ENCODE measurements around the gene MASP2. TPM values are rescaled to one million over a fixed set of nuclear protein-coding genes. Genes with fewer than 3 reads are reported as not detected.

MASP2 gene
- total RNA-seq, 4 donors from 2014 or later = 0.19 TPM; not detected in 3

DNA sequence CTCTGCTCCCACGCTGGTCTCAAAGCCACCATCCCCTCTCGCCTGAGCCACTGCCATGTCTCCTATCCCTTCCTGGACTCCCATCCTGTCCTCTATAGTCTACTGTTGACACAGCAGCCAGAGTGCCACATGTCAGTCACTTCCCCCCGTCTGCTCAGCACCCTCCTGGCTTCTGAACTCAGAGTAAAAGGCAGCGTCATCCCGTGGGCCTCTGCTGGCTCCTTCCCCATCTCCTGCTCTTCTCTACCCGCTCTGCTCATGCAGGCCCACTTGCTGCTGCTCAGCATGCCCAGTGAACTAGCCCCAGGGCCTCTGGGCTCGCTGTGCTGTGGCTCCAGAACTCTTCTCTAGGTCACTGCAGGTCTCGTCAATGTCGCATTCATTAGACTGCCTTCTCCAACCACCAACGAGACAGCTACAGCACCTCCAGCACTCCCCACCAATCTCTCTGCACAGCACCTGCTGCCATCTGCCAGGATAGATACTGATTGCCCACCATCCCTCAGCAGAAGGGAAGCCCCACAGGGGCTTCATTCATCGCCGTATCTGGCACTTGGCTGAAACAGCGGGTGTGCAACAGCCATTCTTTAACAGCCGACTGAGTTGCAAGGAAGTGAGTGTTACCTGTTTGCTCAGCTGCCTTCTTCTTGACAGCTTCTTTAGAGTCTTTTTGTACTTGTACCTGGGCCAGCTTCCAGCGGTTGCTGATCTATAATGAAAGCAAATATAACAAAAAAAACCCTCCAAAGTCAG lies 24.6 kb upstream of the MASP2 start:
- H3K9me3 ChIP-seq = no peaks in the 10 kb centered on the region

GRCh38 chr1:11070876-11071275 lies 23.8 kb upstream of the MASP2 start:
- intact Hi-C loops (cut with DNase I) = no loop called here
- Histone ChIP-seq H3K4me1 (peaks cover 0 to 17% (median 0%) of the 10 kb centered on the region in 3 donors), H3K4me3 (no peak overlapping the region), H3K27me3 (no peaks in the 10 kb centered on the region), H3K36me3 (peaks cover 40 to 100% (median 64%) of the 10 kb centered on the region in 3 donors), H3K27ac (no peak overlapping the region), H3K9me3 (no peaks in the 10 kb centered on the region)
- 73 to 74% methylated on average over 5 to 7 of the region's 11 CpGs for WGBS, 2 donors
- no peak for DNase-seq
- TF ChIP-seq CTCF (IDR thresholded peaks at IDR 0.05) (no peak), POLR2A (IDR thresholded peaks at IDR 0.05) (no peak)

More for the DNA sequence above, 24.6 kb upstream of the MASP2 start:
- peaks cover 0 to 17% (median 0%) of the 10 kb centered on the region in 3 donors for H3K4me1 ChIP-seq
- H3K36me3 ChIP-seq = peaks cover 48 to 100% (median 63%) of the 10 kb centered on the region in 3 donors
- 57 to 71% methylated on average over 14 to 15 of the region's 15 CpGs for WGBS, 2 donors
- no peak for DNase-seq
- no peaks in the 10 kb centered on the region for H3K27me3 ChIP-seq
- no peak overlapping the region for H3K27ac ChIP-seq
- TF ChIP-seq POLR2A (IDR thresholded peaks at IDR 0.05) = no peak
- no peak for TF ChIP-seq CTCF (IDR thresholded peaks at IDR 0.05)
- no peak overlapping the region for H3K4me3 ChIP-seq
- intact Hi-C loops (cut with DNase I) = no loop called here

DNA sequence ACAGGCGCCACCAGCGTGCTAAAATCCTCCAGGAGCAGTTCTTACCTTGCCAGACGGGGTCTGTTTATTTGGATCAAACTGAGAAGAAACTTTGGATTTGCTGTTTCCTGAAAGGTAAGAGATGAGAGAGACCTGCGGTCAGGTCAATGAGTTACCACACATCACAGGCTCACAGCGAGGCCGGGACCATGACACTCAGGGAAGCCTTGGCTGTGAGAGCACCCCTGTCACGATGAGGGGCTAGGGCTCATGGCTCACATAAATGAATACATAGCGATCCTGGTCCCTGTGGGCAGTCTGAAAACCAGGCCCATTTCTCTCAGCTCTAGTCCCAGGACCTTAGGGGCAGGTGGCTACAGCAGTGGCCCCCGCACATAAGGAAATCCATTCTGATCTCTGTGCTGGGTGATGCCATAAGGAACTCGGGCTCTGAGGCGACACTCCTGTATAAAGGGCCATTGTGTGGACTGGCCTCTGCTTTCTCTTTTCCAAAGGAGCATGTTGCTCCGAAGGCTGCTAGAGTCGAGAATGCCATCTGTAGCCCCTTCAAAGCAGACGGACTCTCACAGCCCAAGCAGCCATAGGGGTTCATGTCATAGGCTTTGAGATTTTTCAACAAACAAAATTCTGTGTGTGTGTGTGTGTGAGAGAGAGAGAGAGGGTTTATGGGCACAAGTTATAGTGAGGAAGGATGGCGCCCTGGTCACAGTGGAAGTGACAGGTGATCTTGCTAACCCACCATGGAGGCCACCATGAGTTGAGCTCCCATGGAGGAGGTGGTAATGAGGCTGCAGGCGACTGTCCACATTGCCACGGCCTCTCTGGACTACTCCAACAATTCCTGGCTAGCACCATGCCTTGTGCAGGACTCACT lies 21.8 kb upstream of the MASP2 start:
- WGBS, 2 donors = 79 to 91% methylated on average over 10 to 11 of the region's 17 CpGs
- no peak overlapping the region for H3K4me3 ChIP-seq
- no peaks in the 10 kb centered on the region for H3K9me3 ChIP-seq
- peaks cover 0 to 17% (median 0%) of the 10 kb centered on the region in 3 donors for H3K4me1 ChIP-seq
- no peaks in the 10 kb centered on the region for H3K27me3 ChIP-seq
- no peak overlapping the region for H3K27ac ChIP-seq
- TF ChIP-seq POLR2A (IDR thresholded peaks at IDR 0.05) (no peak), CTCF (IDR thresholded peaks at IDR 0.05) (no peak)
- H3K36me3 ChIP-seq = peaks cover 32 to 100% (median 66%) of the 10 kb centered on the region in 3 donors
- no peak for DNase-seq
- intact Hi-C loops (cut with DNase I) = no loop called here

DNA sequence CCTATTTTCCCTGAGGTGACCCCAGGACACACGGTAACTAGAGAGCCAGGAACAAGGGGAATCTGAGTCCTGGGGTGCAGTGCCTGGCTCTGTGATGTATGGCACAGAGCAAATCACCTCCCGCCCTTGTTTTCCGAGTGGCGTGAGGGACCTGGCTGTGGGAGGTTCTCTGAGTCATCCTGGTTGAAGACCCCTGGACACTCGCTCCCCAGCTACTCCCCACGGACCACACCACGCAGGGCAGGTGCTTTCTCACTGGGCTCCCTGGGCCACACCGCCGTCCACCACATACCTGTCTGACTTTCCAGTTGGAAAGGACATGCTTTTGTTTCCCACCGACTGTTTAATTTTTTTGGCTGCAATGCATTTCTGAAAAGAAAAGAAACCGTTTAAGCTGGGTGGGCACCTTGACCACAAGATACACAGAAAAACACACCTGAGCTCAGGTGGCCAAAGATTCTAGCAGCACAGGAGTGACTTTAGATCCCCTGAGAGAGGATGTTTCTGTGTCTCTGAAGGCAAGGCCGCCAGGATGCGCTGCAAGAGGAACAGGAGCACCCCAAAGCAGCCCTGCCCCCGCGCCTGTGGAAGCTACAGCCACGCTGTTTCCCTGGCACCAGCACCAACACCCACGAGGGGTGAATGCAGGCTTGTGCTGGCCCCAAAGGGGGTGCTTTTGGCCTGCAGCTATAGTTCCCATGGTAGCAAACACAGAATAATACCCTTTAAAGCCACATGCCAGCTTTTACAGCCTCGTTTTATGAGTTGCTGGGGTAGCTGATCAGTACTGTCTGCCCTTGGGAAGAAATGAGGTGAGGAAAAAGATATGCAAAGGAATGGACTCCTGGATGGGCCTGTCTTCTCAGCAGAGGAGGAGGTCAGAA lies 20.9 kb upstream of the MASP2 start:
- DNase-seq = no peak
- Histone ChIP-seq H3K27ac (no peak overlapping the region), H3K27me3 (no peaks in the 10 kb centered on the region)

More for the DNA sequence above, 20.9 kb upstream of the MASP2 start:
- peaks cover 0 to 17% (median 0%) of the 10 kb centered on the region in 3 donors for H3K4me1 ChIP-seq
- peaks cover 28 to 100% (median 59%) of the 10 kb centered on the region in 3 donors for H3K36me3 ChIP-seq
- 74 to 91% methylated on average over 14 to 15 of the region's 18 CpGs for WGBS, 2 donors
- intact Hi-C loops (cut with DNase I) = no loop called here
- no peak for TF ChIP-seq POLR2A (IDR thresholded peaks at IDR 0.05)
- no peak for TF ChIP-seq CTCF (IDR thresholded peaks at IDR 0.05)
- H3K4me3 ChIP-seq = no peak overlapping the region
- no peaks in the 10 kb centered on the region for H3K9me3 ChIP-seq

Measured in esophagus squamous epithelium (tissue), 5 donors.